Panc1 (cell line): ENCODE measurements around the gene PTDSS2. TPM values are rescaled to one million over a fixed set of nuclear protein-coding genes. Genes with fewer than 3 reads are reported as not detected.

ENCODE experiments used
- ATAC-seq: fragments of 200-7000 bp; cut with Tn5 transposase; 2 replicates; pipeline ENCODE4 v1.9.1; 2020; ENCODE audit warnings: mild to moderate bottlenecking, moderate library complexity
- BruUV-seq: library from RNA; stranded (reverse); fragments of 400-500 nt; replicated peaks from 2 replicates; lab custom pipeline; 2021; lab: Mats Ljungman, UMichigan
- CTCF ChIA-PET: fragments of 300-600 bp; sonication (Branson Sonifier 250); formaldehyde crosslinking; loops from one replicate; lab custom pipeline; 2022; ENCODE audit warnings: antibody characterized with exemption; lab: Charles Lee
- POLR2A ChIA-PET: fragments of 300-600 bp; sonication (Branson Sonifier 250); formaldehyde crosslinking; loops from one replicate; lab custom pipeline; 2022; ENCODE audit warnings: antibody characterized with exemption; lab: Charles Lee
- DNase-seq: peaks from one replicate; pipeline ENCODE4 v3.0.0-alpha.2; 2010; ENCODE audit warnings: low read depth, low spot score
- H3K27ac ChIP-seq: 2 replicates; pipeline ENCODE4 v1.5.1; 2011; ENCODE audit warnings: mild to moderate bottlenecking, low read length, inconsistent platforms
- H3K27me3 ChIP-seq: fragments of 200-500 bp; sonication (Bioruptor generic); 2 replicates; pipeline ENCODE4 v1.6.0; 2014; ENCODE audit warnings: low read length, inconsistent platforms; ENCODE audit not compliant: control insufficient read depth, insufficient read depth
- H3K36me3 ChIP-seq: fragments of 200-500 bp; sonication (Bioruptor generic); 2 replicates; pipeline ENCODE4 v1.5.1; 2014; ENCODE audit warnings: inconsistent platforms, mild to moderate bottlenecking, low read length, moderate library complexity; ENCODE audit not compliant: control insufficient read depth, insufficient read depth
- H3K4me1 ChIP-seq: 2 replicates; pipeline ENCODE4 v1.5.1; 2011; ENCODE audit warnings: inconsistent platforms, mild to moderate bottlenecking, low read length, moderate library complexity; ENCODE audit not compliant: control insufficient read depth, insufficient read depth
- H3K4me3 ChIP-seq, 2 experiments: 2 replicates each; pipeline ENCODE4 v1.5.1; 2011 to 2012; ENCODE audit warnings: low read depth in 2 of 2, low read length in 2 of 2, mild to moderate bottlenecking in 2 of 2, inconsistent platforms in 1 of 2, moderate library complexity in 1 of 2
- H3K9me3 ChIP-seq: fragments of 200-500 bp; sonication (Bioruptor generic); 2 replicates; pipeline ENCODE4 v1.5.1; 2014; ENCODE audit warnings: low read depth, mild to moderate bottlenecking, inconsistent platforms, low read length, moderate library complexity; ENCODE audit not compliant: control insufficient read depth, insufficient read depth
- POLR2AphosphoS5 ChIP-seq: IDR thresholded peaks from 2 replicates; pipeline ENCODE4 v1.6.1; 2012; ENCODE audit warnings: mild to moderate bottlenecking, low read depth, low read length, moderate library complexity
- REST ChIP-seq, 2 experiments: IDR thresholded peaks; 2 replicates each; pipeline ENCODE4 v1.6.1; 2011 to 2012; ENCODE audit warnings: low read depth in 2 of 2, control low read depth in 1 of 2, low read length in 1 of 2, mild to moderate bottlenecking in 1 of 2, moderate library complexity in 1 of 2; ENCODE audit not compliant: insufficient read depth in 1 of 2
- in situ Hi-C: cut with HindIII; loops from 2 replicates; pipeline ENCODE4 v1.10.0; 2016; ENCODE audit warnings: low sequenced_read_pairs, low pct_unique_long_range_greater_than_20kb
- intact Hi-C: fragments of 100-400 bp; cut with micrococcal nuclease; formaldehyde crosslinking; loops from one replicate; pipeline ENCODE4 v1.10.0; 2022; ENCODE audit not compliant: unreplicated experiment
- total RNA-seq: library from RNA; stranded (reverse); gene quantifications from one replicate; pipeline ENCODE4 v1.2.1, GENCODE V29; 2021; ENCODE audit not compliant: unreplicated experiment
- TF ChIP-seq, protein P1 (sequence below): fragments of 450-650 bp; IDR thresholded peaks from 2 replicates; pipeline ENCODE4 v1.5.1; 2017; ENCODE audit warnings: mild to moderate bottlenecking

PTDSS2 gene
- total RNA-seq, 1 experiment from 2014 or later = 103 TPM

- peaks cover 15% of the 10 kb centered on the region; the same call in 1 of the 2 replicates for H3K36me3 ChIP-seq
- intact Hi-C loops = no loop called here
- no peak for ATAC-seq
Measured at GRCh38 chr11:498297-499181, 48.5 kb downstream of the PTDSS2 start.

GRCh38 chr11:499201-500076 lies 49.4 kb downstream of the PTDSS2 start:
- H3K9me3 ChIP-seq = no peaks in the 10 kb centered on the region
- peaks cover 12% of the 10 kb centered on the region; the same call in 1 of the 2 replicates for H3K36me3 ChIP-seq
- BruUV-seq = no TSS peak
- ATAC-seq (no peak), DNase-seq (no peak)
- no peak overlapping the region for H3K4me3 ChIP-seq
- in situ Hi-C loops (no loop called here), intact Hi-C loops (no loop called here)
- peaks cover 12% of the 10 kb centered on the region for H3K4me1 ChIP-seq
- H3K27ac ChIP-seq = no peak overlapping the region
- TF ChIP-seq POLR2AphosphoS5 = peak; percentile 3; the same call in 1 of the 2 replicates
- TF ChIP-seq, protein P1, sequence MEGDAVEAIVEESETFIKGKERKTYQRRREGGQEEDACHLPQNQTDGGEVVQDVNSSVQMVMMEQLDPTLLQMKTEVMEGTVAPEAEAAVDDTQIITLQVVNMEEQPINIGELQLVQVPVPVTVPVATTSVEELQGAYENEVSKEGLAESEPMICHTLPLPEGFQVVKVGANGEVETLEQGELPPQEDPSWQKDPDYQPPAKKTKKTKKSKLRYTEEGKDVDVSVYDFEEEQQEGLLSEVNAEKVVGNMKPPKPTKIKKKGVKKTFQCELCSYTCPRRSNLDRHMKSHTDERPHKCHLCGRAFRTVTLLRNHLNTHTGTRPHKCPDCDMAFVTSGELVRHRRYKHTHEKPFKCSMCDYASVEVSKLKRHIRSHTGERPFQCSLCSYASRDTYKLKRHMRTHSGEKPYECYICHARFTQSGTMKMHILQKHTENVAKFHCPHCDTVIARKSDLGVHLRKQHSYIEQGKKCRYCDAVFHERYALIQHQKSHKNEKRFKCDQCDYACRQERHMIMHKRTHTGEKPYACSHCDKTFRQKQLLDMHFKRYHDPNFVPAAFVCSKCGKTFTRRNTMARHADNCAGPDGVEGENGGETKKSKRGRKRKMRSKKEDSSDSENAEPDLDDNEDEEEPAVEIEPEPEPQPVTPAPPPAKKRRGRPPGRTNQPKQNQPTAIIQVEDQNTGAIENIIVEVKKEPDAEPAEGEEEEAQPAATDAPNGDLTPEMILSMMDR = no peak
- no peaks in the 10 kb centered on the region for H3K27me3 ChIP-seq
- ChIA-PET POLR2A (interaction anchor here (0.5 kb wide), 1 partner anchor 151 kb away, joined by 3 read pairs; no protein-coding TSS in a partner anchor), CTCF (interaction anchor here (0.7 kb wide), 1 partner anchor 10 kb away, joined by 7 read pairs; no protein-coding TSS in a partner anchor)

More at GRCh38 chr11:498297-499181, 48.5 kb downstream of the PTDSS2 start:
- Histone ChIP-seq H3K4me3 (no peak overlapping the region), H3K4me1 (peaks cover 3% of the 10 kb centered on the region), H3K27ac (no peak overlapping the region), H3K9me3 (no peaks in the 10 kb centered on the region), H3K27me3 (no peaks in the 10 kb centered on the region)
- POLR2A ChIA-PET = interaction anchor here (0.5 kb wide), 1 partner anchor 150 kb away, joined by 3 read pairs; no protein-coding TSS in a partner anchor
- TSS peak; percentile 31 for BruUV-seq
- in situ Hi-C loops = no loop called here
- no peak for DNase-seq
- CTCF ChIA-PET = interaction anchor here (0.6 to 0.7 kb wide), 4 partner anchors 8 to 146 kb away, joined by 3 to 7 read pairs (median 6); partner anchors contain the start of gene RNH1
- TF ChIP-seq POLR2AphosphoS5 (0 out of 2 replicates have a peak, but pooled peaks have one; percentile 7), REST (IDR thresholded peaks at IDR 0.05; ENCODE audit: insufficient read depth in 1 of 2, low read depth in 2 of 2, low read length in 1 of 2) (no peak)
